ENCODE results near the gene CMBL. TPM values are rescaled to one million over a fixed set of nuclear protein-coding genes. Genes with fewer than 3 reads are reported as not detected.
"Not testable (repeated sequence)": the region's sequence is repeated elsewhere in the genome, so short reads cannot be mapped to it uniquely, and the experiment has no call there.

Gene CMBL
- total RNA-seq, 1 experiment from 2014 or later, result 23.2 TPM

DNA sequence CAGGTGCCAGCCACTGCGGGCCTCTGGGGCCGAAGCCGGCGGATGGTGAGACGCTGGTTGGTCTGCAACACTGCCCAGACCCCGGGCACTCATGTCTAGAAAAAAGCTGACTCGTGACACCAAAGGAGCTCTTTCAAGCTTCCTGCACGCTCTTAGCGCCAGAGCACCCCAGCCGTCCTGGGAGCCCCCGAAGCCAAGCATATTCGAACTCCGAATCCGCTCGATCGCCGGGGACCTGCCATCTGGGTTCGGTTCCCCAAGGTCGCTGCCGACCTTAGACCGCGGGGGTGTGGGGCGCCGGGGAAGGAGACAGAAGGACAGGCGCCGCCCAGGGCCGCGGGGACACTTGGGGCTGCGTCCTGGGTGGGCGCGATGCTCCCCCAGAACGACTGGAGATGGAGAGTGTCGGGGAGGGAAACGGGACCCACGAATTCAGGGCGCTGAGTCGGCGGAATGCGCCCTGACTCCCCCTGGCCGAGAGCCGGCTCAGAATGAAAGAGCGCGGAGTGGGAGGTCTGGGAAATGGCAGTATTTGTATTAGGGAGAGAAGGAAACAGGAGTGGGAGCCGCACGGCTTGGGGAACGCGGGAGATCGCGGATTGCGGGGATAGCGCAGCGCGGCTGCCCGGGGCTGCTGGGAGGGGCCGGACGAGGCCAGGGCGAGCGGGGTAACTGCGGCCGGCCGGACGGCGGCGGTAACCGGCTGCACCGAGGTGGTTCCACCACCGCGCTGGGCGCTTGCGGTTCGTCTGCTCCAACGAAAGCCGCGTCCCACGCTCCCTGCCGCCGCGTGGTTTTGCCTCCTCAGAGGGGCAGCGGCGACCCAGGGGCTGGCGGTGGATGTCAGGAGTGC, 25.7 kb upstream of the CMBL start:
- no peak for DNase-seq (ENCODE audit: low spot score)

DNA sequence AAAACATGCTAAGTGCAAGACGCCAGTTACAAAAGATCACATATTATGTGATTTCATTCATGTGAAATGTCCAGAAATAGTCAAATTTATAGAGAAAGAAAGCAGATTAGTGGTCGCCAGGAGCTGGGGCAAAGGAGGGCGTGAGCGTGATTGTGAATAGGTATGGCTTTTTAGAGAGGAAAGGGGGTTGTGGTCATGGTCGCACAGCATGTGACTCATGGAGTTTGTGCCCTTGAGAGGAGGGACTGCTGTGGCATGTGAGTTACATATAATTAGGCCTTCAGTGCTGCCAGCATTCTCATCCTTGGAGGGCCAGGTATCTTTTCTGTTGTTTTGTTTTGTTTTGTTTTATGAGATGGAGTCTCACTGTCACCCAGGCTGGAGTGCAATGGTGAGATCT, 24.6 kb upstream of the CMBL start:
- DNase-seq (ENCODE audit: low spot score), result no peak

DNA sequence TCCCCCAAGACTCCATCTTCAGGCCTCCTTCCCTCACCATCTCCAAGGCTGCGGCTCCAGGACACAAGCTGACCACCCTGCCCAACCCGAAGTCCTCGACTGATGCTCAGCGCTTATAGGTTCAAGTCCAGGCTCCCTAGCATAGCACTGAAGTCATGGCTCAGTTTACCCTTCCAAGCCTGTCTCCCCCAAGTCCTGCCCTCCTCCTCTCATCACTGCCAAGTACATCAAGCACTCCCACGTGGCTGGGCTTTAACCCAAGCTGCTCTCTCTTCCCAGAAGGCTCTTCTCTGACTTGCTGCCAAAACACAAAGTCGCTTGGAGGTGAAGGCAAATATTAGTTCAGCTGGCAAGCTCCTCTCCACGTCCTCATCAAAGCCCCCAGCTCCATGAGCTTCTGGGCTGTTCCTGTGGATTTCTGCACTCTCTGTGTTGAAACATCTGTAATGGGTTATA, 23.7 kb upstream of the CMBL start:
- peak; percentile 62 for DNase-seq (ENCODE audit: low spot score)

DNA sequence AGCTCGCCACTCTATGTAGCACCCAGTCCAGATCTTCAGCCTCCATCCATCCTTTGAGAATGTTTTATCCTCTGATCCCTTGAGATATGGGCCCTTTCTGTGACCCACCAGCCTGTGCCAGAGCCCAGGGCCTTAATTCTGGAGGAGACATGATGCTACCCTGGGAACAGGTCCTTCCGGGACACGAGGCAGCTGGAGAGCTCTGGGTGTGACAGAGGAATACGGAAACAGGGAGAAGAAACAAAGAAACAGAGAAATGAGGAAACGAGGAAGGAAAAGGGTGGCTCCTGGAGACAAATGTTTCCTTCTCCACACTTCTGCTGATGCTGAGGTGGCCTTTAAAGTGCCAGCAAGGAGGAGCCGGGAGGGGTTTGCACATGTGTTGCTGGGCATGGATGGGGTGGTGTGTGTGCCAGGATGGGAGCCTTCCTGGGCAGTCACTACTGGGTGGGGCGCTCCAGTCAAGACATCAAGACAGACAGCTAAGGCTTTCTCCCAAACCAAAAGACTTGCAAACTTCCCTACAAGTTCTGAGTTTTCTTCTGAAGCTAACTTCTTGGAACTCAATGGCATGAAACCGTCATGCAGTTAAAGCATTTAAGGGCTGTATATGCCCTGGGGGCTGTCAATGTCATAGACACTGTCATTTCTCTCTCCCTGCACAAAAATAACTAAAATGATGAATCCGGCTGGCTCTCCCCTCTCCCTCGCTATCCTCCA, 23.0 kb upstream of the CMBL start:
- DNase-seq (ENCODE audit: low spot score), result no peak

DNA sequence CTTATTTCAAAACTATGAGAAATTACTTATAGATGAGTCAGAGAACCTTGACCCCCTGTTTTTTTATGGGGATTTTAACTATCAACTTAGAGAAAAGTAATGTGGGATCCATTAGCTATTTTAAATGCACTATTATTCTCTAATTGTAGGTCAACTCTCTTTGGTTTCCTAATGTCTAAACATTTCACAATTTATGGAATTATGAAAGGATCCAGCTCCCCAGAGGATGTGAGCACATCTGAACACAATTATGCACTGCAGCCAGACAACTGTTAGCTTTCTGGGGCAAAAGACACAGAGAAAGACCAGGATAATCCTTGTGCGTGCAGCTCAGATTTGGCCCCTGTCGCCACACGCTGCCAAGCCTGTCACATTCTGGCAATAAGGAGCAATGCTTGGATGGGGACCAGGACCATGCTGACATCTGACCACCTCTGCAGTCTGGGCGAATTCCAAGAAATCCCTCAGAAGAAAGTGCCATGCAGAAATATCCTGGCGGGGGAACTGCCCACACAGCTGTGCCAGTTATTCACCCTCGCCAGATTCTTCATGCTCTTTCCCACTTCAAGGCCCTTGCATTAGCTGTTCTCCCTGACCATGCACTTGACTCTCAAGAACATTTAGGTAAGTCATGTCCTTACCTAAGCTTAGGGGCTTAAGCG, 22.2 kb upstream of the CMBL start:
- peak; percentile 97 for DNase-seq (ENCODE audit: low spot score)

DNA sequence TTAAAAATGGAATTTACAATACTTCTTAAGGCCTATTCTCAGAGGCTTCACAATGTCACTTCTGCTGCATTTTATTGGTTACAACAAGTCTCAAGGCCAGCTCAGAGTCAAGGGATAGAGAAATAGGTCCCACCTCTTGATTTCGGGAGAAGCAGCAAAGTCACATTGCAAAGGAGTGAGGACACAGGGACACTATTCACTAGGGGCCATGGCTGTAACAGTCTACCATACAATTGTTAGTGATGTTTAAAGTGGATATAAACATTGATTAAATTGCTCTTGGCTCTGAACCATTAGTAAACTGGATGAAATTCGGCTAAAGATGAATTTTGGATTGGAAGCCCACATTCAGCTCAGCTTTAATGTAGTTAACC, 21.7 kb upstream of the CMBL start:
- DNase-seq (ENCODE audit: low spot score), result peak; percentile 83

DNA sequence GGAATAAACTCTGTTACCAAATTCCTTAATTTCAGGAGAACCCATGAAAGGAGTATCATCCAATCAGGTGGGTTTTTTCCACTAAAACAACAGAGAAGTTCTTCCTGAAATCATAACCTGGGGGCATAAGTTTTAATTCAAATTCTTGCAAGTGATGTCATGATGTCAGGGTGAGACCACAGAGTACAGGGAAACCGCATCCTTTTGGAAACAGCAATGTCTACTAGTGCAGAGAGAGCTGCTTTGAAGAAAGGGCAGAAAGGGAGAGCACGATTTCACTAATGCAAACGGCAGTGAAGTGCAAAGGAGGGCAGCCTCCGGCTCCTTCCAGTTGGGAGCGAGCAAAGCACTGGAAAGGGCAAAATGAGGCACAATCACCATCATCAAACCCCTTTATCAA, 20.6 kb upstream of the CMBL start:
- peak; percentile 84 for DNase-seq (ENCODE audit: low spot score)

DNA sequence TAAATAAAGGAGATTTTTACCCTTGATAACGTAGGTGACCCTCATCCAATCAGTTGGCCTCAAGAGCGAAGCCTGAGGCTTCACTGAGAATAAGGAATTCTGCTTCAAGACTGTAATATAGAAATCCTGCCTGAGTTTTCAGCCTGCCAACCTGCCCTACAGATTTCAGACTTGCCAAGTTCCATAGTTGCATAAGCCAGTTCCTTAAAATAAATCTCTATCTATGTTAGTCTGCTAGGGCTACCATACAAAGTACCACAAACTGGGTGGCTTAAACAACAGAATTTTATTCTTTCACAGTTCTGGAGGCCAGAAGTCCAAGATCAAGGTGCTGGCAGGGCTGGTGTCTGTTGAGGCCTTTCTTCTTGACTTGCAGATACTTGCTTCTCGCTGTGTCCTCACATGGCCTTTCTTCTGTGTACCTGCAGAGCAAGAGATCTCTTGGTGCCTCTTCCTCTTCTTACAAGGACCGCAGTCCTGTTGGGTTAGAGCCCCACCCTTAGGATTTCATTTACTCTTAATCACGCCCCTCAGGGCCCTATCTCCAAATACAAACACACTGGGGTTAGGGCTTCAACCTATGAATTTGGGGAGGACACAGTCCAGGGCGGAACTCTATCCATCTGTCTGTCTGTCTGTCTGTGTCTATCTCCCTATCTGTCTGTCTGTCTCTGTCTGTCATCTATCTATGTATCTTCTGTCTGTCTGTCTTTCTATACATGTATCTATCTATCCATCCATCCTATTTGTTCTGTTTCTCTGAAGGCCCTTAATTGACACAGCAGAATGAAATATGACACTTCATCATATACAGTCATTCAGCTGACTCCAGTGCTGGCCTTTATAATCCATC, 17.0 kb upstream of the CMBL start:
- DNase-seq (ENCODE audit: low spot score), result no peak

DNA sequence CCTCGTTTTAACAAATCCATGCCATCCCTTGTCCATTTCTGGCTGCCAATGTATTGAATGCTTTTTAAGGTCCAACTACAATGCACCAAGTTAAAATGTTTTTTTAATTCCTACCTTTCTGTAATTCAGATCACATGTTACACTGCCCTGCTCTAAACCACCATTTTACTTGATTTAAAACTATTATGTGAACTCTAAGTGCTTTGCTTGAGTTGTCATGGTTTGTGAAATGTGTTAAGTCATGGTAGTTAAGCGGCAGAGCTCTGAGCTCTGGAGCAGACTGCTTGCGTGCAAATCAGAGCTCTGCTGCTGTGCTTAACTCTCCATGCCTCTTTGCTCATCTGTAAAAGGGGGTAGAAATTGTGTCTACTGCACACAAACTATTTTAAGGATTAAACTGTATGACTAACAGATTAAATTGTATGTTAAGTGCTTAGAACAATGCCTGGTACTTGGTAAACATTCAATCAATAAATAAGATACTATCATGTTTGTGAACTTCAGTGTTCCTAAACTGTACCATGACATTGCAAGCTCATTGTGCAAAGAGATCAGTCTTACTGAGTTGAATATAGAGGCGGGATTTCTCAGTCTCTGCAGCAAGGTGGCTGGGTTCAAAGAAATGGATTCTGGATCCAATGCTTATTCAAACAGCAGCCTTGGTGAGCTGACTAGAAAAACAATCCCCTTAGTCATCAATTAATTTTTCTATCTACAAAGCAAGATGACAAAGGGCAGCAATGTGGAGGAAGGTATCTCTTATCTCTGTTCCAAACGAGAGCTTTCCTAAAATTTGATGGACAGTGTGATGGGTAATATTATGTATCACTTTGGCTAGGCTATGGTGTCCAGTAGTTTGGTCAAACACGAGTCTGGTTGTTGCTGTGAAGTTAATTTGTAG, 16.1 kb upstream of the CMBL start:
- DNase-seq (ENCODE audit: low spot score), result peak; percentile 39

DNA sequence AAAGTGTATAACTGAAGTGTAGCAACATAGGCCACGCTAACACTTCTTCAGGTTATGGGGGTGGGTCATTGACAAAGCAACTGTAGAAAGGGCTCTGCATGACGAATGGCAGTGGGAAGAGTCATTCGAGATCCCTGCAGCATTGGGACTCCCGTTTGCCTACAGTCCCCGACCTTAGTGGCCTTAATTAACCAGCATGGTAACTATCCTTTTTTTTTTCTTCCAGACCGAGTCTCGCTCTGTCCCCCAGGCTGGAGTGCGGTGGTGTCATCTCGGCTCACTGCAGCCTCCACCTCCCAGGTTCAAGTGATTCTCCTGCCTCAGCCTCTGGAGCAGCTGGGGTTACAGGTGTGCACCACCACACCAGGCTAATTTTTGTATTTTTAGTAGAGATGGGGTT, 14.2 kb upstream of the CMBL start:
- DNase-seq (ENCODE audit: low spot score), result no peak

DNA sequence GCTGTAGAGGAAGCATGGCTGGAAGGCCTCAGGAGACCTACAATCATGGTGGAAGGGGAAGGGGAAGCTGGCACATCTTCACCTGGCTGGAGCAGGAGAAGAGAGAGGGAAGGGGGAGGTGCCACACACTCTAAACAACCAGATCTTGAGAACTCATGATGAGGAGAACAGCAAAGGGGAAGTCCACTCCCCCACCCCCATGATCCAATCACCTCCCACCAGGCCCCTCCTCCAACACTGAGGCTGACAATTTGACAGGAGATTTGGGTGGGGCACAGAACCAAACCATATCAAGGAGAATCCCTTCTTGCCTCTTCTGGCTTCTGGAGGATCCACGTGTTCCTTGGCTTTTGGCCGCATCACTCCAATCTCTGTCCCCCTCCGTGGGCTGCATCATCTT, 13.1 kb upstream of the CMBL start:
- DNase-seq (ENCODE audit: low spot score), result no peak

DNA sequence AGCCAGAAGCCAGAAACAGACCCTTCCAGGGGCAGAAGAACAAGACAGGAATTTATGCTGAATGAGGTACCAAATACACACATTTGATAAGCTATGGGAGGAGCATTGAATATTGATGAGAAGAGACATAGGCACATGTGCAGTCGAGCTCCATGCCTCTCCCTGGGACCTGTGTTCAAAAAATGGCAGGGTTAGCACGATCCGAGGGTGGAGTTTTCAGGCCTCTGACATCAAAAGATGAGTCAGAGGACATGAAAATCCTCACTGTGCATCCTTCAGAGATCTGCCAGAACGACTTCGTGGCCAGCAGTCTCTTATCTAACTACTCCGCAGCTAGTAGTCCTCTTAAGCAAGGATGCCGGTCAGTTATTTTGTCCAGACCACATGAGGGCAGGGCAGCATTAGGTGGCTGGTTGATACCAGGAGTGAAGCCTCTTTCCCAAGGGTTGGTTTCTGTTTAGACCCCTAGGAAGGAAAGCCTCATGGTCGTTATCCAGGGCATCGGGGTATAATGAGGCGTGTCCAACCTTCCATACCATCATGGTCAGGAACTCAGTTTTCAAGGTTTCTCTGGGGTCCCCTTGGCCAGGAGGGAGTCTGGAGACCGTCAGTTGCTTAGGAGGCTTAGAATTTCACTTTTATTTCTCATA, 11.6 kb upstream of the CMBL start:
- DNase-seq (ENCODE audit: low spot score), result no peak

DNA sequence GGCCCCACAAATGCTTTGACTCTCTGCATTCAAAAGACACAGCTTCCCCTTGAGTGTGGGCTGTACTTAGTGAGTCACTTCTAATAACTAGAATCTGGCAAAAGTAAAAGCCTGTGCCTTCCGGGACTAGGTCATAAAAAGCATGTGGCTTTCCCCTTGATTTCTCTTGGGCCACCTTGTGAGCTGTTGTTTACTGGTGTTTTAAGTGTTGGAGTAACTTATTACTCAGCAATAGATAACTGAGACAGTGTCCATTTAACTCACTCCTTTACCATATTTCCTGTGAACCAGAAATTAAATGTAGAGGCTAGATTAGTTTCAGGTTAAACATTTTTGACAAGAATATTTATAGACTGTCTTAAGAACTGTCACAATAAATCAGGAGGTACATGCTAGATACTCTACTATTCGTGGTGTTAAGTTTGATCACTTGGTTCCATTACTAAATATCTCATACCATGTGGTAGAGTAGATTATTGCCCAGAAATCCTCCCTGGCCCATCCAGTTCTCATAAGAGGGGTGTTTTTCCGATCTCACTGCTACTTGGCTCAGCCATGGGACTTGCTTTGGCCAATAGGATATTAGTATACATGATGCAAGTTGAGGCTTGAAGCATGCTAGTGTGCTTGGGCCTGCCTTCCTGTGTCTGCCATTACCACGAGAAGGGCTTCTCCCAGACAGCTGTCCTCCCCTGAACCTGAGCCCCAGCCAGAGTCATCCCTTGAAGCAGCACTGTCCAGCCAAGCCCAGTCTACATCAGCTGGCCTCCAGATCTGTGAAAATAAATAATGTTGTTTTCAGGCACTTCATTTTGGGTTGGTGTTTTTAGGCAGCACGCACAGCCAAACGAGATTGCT, 10.4 kb upstream of the CMBL start:
- no peak for DNase-seq (ENCODE audit: low spot score)

DNA sequence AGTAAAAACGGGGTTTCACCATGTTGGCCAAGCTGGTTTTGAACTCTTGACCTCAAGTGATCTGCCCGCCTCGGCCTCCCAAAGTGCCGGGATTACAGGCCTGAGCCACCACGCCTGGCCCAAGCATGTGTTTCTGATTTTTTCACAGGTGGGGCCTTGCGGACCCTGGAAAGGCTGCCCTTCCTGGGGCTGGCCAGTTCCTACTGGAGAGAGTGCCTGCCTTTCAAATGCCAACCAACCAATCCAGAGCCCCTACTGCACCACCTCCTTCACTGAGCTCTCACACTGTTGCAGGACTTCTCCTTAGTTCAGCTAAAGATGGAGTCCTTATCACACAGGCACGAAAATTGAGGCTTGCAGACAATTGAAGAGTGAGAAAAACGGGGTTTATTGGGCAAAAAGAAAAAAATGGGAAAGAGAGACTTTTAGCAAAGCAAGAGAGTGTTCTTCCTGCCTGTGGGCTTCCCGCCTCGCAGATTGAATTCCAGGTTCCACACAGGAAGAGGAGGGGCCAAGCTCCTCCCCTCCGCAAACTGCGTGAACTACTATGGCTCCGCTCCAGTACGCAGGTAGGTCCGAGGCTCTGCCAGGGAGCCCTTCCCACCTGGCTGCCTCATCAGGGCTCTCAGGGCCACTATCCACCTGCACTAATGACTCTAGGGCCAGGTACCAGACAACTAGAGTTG, 8.3 kb upstream of the CMBL start:
- no peak for DNase-seq (ENCODE audit: low spot score)

DNA sequence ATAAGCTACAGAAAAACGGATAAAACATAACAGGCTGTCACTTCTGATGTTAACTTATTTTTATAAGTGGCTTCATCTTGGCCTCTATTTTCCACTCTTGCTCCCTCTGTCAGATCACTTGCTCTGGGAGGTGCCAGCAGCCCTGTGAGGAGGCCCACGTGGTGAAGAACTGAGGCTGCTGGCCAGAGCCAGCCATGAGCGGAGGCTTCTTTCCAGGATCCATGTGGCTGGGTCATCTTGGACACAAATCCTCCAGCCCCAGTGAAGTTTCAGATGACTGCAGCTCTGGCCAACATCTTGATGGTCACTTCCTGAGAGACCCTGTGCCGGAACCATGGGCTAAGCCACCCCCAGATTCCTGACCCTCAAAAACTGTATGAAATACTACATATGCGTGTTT, 7.5 kb upstream of the CMBL start:
- no peak for DNase-seq (ENCODE audit: low spot score)

DNA sequence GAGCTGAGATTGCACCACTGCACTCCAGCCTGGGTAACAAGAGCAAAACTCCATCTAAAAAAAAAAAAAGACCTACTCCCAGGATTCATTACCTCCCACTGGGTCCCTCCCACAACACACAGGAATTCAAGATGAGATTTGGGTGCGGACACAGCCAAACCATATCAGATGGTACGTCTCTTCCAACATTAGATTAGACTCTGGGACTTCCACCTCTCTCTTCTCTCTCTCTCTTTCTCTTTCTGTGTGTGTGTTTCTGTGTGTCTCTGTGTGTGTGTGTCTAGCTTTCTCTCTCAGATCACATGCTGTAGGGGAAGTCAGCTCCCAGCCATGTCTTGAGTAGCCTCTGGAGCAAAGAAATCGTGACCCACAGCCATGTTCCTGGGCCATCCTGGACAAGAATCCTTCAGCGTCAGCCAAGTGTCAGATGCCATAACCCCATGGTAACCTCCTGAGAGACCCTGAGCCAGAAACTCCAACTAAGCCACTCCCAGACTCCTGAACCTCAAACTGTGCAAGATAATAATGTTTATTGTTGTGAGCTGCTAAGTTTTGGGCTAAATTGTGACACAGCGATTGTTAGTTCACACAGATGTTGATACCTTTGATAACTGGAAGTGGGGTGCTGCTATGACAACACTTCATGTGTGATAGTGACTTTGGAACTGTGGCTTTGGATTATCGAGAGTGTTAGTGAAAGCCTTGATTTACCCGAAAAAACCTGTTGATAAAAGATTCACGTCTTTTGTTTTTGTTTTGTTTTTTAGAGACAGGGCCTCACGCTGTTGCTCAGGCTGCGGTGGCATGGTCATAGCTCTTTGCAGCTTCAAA, 4.1 kb upstream of the CMBL start:
- no peak for DNase-seq (ENCODE audit: low spot score)

DNA sequence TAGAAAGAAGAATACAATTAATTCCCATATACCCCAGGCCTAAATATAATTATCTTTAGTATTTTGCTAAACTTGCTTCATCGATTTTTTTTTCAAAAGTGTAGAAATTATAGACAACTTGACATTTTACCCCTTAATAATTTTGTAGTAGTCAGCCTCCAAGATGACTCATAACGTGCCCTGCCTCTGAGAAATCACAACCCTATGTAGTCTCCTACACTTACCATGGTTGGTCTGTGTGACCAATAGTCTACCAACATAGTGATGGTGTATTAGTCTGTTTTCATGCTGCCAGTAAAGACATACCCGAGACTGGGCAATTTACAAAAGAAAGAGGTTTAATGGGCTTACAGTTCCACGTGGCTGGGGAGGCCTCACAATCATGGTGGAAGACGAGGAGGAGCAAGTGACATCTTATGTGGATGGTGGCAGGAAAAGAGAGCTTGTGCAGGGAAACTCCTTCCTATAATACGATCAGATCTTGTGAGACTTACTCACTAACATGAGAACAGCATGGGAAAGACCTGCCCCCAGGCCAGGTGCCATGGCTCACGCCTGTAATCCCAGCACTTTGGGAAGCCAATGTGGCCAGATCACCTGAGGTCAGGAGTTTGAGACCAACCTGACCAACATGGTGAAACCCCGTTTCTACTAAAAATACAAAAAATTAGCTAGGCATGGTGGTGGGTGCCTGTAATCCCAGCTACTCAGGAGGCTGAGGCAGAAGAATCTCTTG, 3.3 kb upstream of the CMBL start:
- not testable (repeated sequence) for DNase-seq (ENCODE audit: low spot score)

All from H4 (cell line).